Right kidney (tissue), 1 donor: ENCODE measurements around the gene NR3C2.
A peak's percentile ranks its signal among the peaks of the same experiment; 100 is the strongest.
"Not testable (repeated sequence)": the region's sequence is repeated elsewhere in the genome, so short reads cannot be mapped to it uniquely, and the experiment has no call there.

Experiments
- DNase-seq: peaks from one replicate; pipeline ENCODE4 v3.0.0-alpha.2; 2016

Gene NR3C2

DNA sequence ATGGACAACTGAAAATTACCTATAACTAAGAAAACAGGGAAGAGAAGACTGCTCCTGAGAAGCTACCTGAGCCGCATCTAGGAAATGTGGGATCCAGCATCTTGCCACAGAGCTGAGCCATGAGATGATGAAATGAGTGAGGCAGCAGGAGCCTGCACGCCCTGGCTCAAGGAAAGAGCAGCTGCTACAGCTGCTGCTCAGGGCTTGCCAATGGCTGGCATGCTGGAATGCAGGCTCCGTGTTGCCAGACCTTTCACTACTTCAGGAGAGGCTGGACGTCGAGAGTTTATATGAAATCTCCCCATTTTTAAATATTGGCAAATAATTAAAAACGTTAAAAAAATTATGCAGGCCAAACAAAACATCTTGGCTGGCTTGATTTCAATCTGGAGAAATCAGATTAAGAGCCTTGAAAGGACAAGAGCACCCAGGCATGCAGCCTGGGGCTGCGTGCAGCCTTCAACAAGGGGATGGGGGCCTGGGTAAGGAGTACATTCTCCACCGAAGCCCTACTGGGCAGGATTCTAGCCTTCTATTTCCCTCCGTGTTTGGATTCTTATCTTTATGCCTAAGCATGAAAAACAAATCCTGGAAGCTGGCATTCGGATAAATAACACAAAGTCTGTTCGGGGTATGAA lies 227.6 kb downstream of the NR3C2 start:
- DNase-seq = peak; percentile 28

DNA sequence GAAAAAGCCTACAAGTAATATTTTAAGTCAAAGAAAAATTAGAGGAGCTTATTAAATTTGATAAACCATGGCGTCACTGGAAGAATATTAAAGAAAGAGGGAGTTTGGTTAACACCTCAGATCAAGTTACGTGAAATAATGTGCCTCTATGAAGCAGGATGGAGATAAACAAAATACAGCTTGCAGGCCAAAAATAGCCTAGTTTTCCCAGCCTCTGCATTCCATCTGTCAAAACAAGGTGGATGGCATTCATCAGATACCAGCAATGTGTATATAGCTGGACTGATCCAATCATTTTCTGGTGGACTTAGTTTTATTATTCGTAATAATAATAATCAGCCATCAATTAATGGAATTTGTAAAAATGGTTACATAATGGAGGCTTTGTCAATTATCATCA lies 230.7 kb downstream of the NR3C2 start:
- no peak for DNase-seq

DNA sequence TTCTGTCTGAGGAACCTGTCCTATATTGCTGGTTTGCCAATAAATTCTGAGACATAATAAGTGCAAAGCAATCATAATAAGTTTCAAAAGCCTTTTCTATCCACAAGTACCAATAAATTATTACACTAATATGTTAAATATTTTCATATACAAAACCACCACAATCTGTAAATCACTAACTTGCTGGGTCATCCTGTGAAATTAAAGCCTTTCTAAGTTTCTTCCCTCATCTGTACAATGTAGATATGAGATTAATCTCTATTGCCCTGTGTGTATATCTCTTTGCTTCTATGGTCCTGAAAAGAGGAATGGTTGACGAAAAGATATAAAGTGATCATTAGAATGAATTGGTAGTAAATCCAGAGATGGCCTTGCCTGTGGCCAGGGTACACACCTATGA lies 231.6 kb downstream of the NR3C2 start:
- DNase-seq = no peak

DNA sequence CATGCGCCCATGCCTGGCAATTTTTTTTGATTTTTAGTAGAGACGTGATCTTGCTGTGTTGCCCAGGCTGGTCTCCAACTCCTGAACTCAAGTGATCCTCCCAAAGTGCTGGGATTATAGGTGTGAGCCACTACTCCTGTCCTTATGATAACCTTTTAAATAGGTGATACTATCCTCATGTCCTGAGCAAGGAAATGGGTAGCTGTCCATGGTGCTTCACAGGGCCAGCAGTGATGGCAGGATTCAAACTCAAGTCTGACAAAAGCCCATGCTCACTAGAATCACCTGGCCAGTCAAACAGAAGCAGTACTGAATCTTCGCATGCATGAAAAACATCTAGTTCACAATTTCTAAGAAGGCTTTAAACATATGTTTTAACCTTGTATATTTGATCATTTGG lies 235.1 kb downstream of the NR3C2 start:
- DNase-seq = no peak

DNA sequence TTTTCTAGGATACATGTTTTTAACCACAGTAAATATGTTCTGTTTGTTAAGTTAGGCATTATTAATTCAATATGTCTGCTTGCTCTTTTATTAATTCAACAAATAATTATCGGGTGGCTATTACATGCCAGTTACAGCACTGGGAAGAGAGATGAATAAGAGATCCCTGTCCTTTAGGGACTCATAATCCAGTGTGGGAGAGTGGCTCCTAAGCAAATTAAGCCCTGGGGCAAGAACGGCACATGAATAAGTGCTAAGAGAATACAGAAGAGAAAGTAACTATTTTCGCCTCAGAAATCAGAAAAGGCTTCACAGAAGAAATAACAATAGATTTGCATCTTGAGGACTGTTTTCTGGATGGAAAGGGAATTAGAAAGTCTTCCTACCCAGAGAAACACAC lies 236.7 kb downstream of the NR3C2 start:
- no peak for DNase-seq

DNA sequence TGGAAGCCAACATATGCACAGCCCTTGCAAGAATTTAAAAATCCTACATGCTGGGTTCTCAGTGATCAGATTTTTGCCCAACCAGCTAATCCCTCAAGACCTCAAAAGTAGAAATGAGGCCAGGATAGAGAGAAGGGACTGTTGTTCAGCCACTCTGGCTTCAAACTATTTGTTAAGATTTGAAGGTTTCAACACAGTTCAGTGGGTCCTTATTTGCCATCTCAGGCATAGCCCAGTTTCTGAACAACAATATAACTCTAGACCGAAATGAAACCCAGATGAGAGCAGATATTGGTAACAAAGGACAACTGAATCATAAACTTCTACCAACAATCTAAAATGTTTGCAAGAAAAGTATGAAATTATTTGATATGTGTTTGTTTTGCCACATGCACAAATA lies 237.3 kb downstream of the NR3C2 start:
- no peak for DNase-seq

DNA sequence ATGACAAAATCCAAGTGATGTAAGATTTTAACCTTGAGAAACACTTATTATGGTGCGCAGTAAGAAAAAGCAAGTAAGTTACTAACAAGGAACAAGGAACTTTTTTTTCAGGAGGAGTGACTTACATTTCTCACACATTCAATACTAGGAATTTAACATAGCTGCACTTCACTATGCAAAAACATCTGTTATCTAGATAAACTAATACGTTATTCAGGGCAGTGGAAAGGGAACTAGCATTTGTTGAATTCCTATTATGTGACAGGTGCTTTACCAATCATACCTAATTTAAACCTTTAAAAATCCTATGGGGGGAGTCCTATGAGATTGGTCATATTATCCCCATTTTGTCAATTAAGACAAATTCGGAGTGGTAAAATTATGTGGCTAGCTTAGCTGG lies 238.0 kb downstream of the NR3C2 start:
- DNase-seq = no peak

DNA sequence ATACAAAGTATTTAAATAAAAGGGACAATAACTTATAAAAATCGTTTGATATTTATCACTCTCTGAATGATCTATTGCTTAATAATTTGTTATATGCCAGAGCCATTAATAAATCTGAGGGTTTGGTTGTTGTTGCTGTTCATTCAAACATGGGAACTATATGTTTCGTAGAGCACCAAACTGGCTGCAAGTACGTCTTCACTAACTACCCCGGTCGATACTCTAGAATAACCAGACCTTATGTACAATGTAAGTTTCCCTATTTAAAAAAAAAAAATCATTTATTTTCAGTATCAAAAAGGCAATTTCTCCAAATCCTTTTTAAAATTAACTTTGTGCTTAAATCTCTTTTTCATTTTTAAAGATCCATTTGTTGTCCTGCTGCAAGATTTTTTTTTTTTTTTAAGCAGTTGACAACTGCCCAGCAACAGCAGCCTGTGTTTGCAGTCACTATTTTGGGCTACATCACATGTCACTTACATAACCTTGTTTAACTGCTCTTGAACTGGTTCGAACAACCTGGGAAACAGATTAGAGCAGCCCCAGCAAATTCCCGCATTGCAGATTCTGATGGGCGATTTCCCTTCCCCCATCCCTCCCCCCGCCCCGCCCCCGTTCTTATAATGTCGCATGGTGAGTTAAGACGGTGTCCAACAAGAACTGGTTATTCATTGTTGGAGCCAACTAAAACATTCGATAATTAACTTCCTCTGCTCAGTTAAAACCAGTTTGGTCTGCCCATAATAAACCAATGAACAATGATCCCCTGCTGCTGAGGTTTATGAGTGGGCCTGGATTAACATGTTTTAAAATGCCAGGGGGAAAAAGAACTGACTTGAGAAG lies 238.9 kb downstream of the NR3C2 start:
- DNase-seq = peak; percentile 23

DNA sequence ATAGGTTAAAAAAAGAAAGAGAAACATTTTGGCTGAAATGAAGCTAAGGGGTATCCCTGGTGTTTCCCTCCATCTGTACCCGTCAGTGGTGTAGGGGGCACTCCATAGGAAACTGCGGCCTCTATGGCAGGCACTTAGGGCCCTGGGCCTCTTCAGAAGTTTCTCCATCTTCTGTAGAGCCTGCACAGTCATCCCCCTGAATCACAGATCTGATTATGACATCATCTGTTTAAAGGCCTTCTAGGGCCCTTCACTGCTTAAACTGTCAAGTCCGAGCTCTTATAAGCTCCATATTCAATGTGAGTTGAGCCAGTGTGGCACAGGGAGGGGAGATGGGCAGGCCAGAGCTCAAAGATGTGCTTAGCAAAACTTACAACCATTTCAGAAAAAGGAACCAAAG lies 241.3 kb downstream of the NR3C2 start:
- DNase-seq = no peak

DNA sequence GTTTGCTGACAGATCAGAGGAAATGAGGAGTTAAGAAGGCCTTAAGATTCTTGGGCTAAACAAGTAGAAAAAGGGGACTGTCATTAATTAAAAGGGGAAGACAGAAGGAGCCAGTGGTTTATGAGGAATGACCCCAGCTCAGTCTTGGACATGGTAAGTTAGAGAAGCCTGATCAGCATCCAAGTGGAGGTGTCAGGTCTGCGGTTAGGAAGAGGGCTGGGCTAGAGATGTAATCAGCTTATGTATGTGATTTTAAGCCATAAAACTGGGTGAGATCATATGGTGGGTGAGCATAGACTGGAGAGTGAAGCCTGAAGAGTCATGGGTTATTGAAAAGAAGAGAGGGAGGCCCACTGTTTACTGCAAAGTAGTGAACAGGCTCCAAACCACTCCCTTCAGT lies 246.1 kb downstream of the NR3C2 start:
- no peak for DNase-seq

DNA sequence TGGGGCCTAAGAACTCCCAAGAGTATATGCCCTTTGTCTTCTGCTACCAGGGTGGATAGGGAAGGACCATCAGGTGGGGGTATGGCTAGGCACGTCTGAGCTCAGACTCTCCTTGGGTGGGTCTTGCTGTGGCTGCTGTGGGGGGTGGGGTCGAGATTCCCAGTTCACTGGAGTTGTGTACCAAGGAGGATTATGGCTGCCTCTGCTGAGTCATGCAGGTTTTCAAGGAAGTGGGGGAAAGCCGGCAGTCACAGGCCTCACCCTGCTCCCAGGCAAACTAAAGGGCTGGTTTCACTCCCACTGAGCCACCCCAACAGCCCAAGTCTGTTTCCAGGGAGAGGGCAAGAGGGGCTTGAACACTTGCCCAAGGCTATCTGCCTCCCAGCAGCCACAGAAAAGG lies 249.7 kb downstream of the NR3C2 start:
- no peak for DNase-seq

DNA sequence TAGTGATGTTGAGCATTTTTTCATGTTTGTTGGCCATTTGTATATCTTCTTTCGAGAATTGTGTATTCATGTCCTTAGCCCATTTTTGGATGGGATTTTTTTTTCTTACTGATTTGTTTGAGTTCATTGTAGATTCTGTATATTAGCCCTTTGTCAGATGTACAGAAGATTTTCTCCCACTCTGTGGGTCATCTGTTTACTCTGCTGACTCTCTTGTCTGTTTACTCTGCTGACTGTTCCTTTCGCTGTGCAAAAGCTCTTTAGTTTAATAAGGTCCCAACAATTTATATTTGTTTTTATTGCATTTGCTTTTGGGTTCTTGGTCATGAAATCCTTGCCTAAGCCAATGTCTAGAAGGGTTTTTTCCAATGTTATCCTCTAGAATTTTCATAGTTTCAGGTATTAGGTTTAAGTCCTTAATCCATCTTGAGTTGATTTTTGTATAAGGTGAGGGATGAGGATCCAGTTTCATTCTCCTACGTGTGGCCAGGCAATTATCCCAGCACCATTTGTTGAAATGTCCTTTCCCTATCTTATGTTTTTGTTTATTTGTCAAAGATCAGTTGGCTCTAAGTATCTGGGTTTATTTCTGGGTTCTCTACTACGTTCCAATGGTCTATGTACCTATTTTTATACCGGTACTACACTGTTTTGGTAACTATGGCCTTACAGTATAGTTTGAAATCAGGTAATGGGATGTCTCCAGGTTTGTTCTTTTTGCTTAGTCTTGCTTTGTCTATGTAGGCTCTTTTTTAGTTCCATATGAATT lies 254.6 kb downstream of the NR3C2 start:
- DNase-seq = not testable (repeated sequence)

DNA sequence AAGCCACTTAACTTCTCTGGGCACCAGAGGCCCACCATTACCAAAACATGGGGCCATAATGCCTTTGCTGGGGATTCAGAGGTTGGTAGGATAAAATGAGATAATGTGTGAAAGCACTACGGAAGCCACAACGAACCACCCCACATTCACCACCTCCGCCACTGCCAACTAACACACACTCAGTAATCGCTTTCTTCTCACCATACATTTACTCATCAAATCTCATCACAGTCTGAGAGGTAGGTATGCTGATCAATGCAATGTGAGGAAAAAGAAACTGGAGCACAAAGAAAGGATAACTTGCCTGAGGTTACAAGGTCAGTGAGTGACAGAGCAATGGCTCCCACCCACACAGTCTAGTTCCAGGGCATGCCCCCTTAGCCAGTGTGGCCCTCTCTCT lies 257.3 kb downstream of the NR3C2 start:
- no peak for DNase-seq

DNA sequence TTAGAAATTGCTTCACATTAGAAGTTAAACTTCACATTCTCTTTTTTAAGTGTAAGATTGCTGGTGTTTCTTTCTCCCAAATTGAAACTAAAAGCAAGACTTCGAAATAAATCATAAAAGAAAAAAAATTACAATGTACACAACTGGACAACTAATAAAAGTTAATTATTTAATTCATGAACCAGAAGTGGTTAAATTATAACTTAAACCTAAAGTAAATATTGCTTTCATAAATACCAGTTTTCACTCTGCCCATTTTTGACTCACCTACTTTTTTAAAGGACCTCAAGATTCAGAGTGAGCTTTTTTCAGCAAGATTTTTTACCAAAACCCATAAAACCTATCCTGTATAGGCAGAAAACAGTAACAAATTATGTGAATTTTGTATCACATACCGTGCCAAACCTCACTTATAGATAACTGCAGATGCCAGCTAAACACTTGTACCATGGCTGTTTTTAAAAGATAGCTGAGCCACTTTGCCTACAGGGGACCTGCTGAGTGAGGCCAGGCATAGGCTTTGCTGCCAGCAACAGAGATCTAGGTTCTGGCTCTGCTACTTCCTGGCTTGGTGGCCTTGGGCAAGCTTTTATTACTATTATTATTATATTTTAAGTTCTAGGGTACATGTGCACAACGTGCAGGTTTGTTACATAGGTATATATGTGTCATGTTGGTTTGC lies 259.8 kb downstream of the NR3C2 start:
- no peak for DNase-seq

DNA sequence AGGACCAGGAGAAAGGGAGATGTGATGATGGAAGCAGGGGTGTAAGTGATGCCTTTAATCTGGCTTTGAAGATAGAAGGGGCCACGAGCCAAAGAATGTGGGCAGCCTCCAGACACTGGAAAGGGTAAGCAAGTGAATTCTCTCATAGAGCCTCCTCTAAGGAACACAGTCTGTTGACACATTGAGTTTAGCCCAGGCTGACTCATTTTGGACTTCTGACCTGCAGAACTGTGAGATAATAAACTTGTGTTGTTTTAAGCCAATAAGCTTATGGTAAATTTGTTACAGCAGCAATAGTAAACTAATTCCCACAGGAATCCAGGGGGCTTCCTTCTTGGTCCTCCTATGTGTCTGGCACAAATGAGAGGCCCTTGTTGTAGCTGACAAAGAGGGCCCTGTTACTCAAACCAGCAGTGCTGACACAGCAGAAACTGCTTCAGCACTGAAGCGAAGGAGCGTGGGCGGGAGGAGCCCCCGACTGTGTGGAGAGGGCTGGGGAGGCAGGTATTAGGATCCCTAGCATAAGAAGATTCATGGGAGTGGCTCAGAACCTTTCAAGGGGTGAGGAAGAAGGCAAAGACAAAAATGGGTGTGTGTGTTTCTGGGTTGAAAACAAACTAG lies 268.7 kb downstream of the NR3C2 start:
- DNase-seq = no peak

DNA sequence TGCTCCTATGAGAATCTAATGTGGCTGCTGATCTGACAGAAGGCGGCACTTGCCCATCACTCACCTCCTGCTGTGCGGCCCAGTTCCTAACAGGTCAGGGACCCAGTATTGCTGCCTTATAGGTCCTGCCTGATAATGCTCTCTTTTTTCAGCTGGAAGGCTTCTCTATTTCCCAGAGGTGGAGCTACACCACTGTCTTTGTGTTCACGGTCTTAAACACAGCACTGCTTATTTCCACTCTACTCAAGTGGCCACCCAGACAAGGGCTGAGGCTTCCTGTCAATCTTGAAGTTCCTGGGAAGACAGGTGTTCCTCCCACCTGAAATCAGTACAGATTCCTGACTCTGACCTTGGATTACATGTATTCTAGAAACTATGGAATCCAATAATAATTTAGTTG lies 270.6 kb downstream of the NR3C2 start:
- no peak for DNase-seq

DNA sequence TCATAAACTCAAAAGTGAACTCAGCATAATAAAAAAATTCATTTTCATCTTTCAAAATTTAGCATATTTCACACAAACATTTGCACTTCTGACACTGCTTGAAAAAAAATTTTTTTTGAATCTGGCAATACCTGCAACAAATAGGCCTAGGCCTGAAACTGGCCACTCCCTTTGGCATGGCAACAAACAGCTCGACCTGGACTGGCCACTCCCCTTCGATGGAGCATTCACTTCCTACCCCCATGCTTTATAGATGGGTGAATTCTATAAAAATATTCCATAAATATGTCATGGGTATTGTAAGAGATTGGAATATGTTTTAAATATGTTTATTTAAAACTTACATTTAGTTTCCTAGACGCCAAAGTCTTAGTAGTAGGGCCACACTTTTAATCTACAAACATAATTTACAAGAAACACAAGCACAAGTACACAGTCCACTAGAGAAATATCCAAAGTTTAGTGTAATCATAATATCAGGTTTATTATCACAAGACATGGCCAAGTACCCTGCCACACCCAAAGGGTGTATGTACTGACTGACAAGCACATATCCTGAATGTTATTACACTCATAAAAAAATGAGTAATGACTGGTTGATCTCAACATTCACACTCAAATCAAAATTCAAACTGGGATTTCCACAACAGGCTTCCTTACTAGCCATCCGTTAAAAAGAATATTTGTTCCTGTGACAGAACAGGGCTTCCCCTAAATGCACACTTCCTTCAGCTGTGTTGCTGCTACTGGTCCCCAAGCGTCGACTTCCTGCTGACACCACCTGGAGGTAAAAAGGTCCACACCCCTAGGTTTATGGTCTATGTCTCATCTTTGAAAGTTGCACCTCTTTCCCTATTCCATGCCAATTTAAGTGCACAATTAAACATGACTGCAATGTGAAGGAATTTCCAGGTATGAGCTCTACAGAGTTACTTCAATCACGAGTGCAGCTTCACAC lies 271.5 kb downstream of the NR3C2 start:
- DNase-seq = no peak

DNA sequence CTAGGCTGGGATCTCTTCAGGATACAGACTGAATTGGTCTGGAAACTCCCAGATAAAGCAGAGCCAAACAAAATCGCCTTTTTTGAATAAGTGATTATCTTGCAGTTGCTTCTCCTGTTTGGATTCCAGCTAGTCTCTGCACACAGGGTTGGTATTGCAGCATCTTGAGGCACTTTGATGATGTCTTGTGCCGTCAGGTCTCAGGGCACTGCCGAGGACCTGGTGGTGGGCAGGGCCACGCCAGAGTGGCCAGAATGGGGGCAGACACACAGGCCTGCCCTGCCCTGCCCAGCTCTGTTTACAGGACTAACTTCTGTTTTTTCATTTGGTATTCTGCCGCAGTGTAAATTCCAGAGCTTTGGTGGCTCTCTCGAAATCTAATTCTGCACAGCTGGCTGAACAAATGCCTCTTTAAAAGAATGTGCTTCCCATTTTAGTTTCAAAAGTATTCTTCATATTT lies 276.1 kb downstream of the NR3C2 start:
- no peak for DNase-seq

DNA sequence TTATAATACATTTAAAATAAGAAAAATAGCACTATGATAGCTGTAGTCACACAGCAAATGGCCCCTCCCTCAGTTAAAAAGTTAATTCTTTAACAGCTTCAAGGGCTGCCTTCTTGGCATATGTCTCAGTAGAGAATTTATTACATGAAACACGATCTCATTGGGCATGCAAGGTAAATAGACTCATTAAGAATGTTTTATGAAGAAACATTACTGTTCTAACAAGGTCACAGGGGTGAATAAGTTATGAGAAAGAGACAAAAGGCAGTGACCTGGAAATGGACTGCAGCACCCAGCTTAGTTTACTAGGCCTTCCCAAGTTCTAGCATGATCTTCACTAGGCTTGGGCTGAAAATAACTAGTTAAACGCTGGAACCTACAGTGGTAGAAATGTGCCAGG lies 277.7 kb downstream of the NR3C2 start:
- DNase-seq = peak; percentile 37

DNA sequence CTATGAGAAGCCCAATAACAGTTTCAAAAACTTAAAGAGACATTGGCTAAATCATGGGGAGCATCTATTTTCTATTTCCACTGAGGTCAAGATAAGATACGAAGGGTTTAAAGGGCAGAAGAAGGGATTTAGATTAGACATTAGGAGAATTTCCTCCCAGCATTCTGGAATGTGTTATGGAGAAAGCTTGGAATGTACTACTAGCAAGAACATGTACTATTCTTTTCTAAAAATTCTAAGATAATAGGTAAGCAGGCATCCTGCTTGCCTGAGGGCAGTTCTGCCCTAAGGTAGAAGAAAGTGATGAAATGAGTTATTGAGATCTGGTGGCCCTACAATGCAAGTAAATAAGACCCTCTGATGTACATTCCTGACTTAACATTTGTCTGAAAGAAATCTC lies 279.2 kb downstream of the NR3C2 start:
- DNase-seq = no peak

DNA sequence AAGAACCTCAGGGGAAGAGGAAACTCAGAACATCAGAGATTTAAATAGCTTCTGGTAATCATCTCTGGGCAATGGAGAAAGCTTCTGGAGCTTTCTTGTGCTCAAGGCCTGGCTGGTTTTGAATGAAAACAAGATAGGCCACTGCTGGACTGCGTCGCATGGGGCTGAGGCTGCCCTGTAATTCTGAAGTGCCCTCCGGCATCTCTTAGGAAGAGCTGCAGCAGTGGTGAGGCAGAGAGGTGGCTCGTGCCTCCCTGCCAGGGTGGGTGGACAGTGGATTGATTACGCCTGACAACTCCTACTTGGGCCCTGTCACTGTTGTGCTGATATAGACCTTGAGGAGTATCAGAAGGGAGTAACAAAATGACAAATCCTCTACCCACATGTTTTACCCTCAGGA lies 279.7 kb downstream of the NR3C2 start:
- no peak for DNase-seq
